Gastroesophageal sphincter (tissue), 4 donors: ENCODE data around the gene CCSER1. TPM values are rescaled to one million over a fixed set of nuclear protein-coding genes. Genes with fewer than 3 reads are reported as not detected.

Source experiments
- ATAC-seq: fragments of 150-250 bp; one replicate; pipeline ENCODE4 v1.9.1; 2016; ENCODE audit warnings: mild to moderate bottlenecking, moderate library complexity
- H3K27ac ChIP-seq, 4 donors: fragments of 200-600 bp; sonication (generic) in 3 of 4; 1 replicate in 3 of 4; 2 replicates in 1 of 4; pipeline ENCODE4 v1.5.1; 2016 to 2019
- H3K27me3 ChIP-seq: fragments of 200-600 bp; sonication (generic); one replicate; pipeline ENCODE4 v1.5.1; 2019
- H3K36me3 ChIP-seq, 2 donors: fragments of 200-600 bp; sonication (generic); one replicate each; pipeline ENCODE4 v1.5.1; 2019; ENCODE audit warnings: control low read depth in 1 of 2
- H3K4me1 ChIP-seq, 3 donors: fragments of 200-600 bp; sonication (generic); 1 replicate in 2 of 3; 2 replicates in 1 of 3; pipeline ENCODE4 v1.5.1; 2016 to 2019; ENCODE audit warnings: control low read depth in 2 of 3
- H3K4me3 ChIP-seq, 2 donors: fragments of 200-600 bp; sonication (generic); one replicate each; pipeline ENCODE4 v1.5.1; 2019; ENCODE audit warnings: mild to moderate bottlenecking in 1 of 2, moderate library complexity in 1 of 2
- H3K9me3 ChIP-seq, 3 donors: fragments of 200-600 bp; sonication (generic); one replicate each; pipeline ENCODE4 v1.5.1; 2017 to 2019; ENCODE audit warnings: control low read depth in 2 of 3
- EP300 ChIP-seq: sonication (generic); formaldehyde crosslinking; IDR thresholded peaks from one replicate; pipeline ENCODE4 v1.6.1; 2017; ENCODE audit warnings: antibody characterized with exemption, mild to moderate bottlenecking
- POLR2A ChIP-seq, 2 donors: fragments of 450-650 bp; IDR thresholded peaks; one replicate each; pipeline ENCODE4 v1.6.1; 2017; ENCODE audit warnings: antibody characterized with exemption in 2 of 2, mild to moderate bottlenecking in 2 of 2, moderate library complexity in 1 of 2
- POLR2AphosphoS5 ChIP-seq: sonication (generic); formaldehyde crosslinking; IDR thresholded peaks from one replicate; pipeline ENCODE4 v1.6.1; 2017; ENCODE audit warnings: antibody characterized with exemption
- WGBS, 2 donors: methylation state at CpG; one replicate each; pipeline ENCODE4 v1.1.5; 2018; ENCODE audit warnings: low coverage in 1 of 2; 5-methylcytosine and 5-hydroxymethylcytosine counted together
- total RNA-seq, 4 donors: library from RNA; depleted of rRNA; stranded (reverse); fragments of >200 nt; gene quantifications; one replicate each; pipeline ENCODE4 v1.1.0, GENCODE V29; 2016
- TF ChIP-seq, protein P1 (sequence below), 4 experiments: fragments of 200-600 bp in 2 of 4; fragments of 450-650 bp in 2 of 4; sonication (generic) in 1 of 4; IDR thresholded peaks; one replicate each; pipeline ENCODE4 v1.5.1; 2017 to 2019; ENCODE audit warnings: antibody characterized with exemption in 4 of 4, mild to moderate bottlenecking in 2 of 4, moderate library complexity in 2 of 4

Gene CCSER1
- total RNA-seq, 4 donors from 2014 or later: 2.4 to 9.3 (median 4.6) TPM

DNA sequence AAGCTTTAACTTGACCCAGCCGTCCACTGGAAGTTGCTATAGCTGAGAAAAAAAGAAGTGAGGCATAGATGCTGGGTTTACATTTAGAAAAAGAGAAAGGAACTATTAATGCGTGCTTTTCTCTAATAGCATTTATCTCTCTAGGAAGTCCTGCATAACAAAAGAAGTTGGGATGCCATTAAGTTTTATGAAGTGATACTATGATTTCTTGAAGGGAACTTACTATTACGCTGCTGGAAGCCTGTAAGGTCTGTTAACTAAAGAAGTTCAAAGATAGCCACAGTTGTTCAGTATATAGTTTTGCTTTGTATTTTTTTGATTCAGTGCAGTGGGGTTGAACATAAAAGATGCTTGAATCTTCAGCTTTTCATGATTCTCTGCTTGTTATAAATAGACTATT, 203.4 kb downstream of the CCSER1 start:
- TF ChIP-seq, protein P1, sequence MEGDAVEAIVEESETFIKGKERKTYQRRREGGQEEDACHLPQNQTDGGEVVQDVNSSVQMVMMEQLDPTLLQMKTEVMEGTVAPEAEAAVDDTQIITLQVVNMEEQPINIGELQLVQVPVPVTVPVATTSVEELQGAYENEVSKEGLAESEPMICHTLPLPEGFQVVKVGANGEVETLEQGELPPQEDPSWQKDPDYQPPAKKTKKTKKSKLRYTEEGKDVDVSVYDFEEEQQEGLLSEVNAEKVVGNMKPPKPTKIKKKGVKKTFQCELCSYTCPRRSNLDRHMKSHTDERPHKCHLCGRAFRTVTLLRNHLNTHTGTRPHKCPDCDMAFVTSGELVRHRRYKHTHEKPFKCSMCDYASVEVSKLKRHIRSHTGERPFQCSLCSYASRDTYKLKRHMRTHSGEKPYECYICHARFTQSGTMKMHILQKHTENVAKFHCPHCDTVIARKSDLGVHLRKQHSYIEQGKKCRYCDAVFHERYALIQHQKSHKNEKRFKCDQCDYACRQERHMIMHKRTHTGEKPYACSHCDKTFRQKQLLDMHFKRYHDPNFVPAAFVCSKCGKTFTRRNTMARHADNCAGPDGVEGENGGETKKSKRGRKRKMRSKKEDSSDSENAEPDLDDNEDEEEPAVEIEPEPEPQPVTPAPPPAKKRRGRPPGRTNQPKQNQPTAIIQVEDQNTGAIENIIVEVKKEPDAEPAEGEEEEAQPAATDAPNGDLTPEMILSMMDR (IDR thresholded peaks at IDR 0.05): no peak
- TF ChIP-seq POLR2A (IDR thresholded peaks at IDR 0.05): no peak
- no peak for TF ChIP-seq EP300
- no peak for TF ChIP-seq POLR2AphosphoS5
- Histone ChIP-seq H3K4me1 (no peaks in the 10 kb centered on the region), H3K4me3 (no peak overlapping the region), H3K27me3 (no peaks in the 10 kb centered on the region), H3K36me3 (no peaks in the 10 kb centered on the region), H3K9me3 (no peaks in the 10 kb centered on the region), H3K27ac (no peak overlapping the region)
- no peak for ATAC-seq
- 58 to 65% methylated on average over 2 to 3 of the region's 3 CpGs for WGBS, 2 donors

DNA sequence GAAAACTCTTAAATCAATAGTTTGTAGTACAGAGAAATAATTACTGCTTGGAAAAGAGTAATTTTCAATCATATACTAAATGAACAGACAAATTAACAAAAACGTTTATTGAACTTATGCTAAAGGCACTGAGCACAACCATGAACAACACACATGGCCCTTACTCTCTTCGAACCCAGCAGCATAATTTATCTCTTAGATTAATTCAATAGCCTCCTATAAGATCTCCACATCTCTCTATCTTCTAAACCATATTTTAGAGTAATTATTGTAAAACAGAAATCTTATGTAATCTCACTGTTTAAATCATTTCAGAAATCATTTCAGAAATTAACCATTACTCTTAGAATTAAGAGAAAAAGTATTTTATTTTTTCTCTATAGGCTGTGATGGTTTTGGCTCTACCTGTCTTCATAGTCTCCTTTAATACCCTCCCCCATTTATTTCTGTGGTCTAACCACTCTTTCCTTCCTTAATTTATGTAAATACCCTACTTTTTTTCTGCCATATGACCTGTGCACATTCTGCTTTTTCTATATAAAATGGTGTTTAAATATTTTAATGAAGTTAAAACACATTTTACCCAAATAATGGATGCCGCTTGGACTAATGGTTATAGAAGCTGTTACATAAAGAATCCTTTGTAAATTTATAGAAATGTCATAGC, 218.5 kb downstream of the CCSER1 start:
- Histone ChIP-seq H3K27ac (no peak overlapping the region), H3K36me3 (no peaks in the 10 kb centered on the region), H3K27me3 (no peaks in the 10 kb centered on the region), H3K9me3 (no peaks in the 10 kb centered on the region), H3K4me3 (no peak overlapping the region), H3K4me1 (no peaks in the 10 kb centered on the region)
- 69 to 86% methylated on average over 3 of the region's 3 CpGs for WGBS, 2 donors
- no peak for TF ChIP-seq POLR2A (IDR thresholded peaks at IDR 0.05)
- TF ChIP-seq EP300: no peak
- TF ChIP-seq, protein P1 (IDR thresholded peaks at IDR 0.05): no peak
- no peak for TF ChIP-seq POLR2AphosphoS5
- ATAC-seq: no peak

DNA sequence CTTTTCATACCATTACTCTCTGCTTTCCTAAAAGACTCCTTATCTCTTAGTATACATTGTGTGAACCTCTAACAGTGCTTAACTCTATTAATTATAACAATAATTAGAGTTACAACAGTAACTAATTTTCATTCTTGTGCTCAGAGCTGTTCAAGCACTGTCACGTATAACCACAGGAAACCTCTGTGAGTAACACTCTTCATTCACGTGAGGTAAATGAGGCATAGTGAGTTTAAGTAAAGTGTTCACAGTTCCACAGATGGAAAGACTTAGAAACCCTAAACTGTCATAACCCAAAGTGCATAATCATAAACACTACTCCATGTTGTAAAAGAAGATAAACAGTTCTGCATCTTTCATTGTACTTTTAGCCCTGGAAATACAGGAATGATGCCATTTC, 222.4 kb downstream of the CCSER1 start:
- H3K27ac ChIP-seq: no peak overlapping the region
- WGBS, 2 donors: 60 to 83% methylated on average over 2 of the region's 2 CpGs
- no peak for TF ChIP-seq EP300
- TF ChIP-seq, protein P1 (IDR thresholded peaks at IDR 0.05): no peak
- TF ChIP-seq POLR2A (IDR thresholded peaks at IDR 0.05): no peak
- TF ChIP-seq POLR2AphosphoS5: no peak
- no peaks in the 10 kb centered on the region for H3K9me3 ChIP-seq
- H3K36me3 ChIP-seq: no peaks in the 10 kb centered on the region
- no peak for ATAC-seq
- no peak overlapping the region for H3K4me3 ChIP-seq
- H3K4me1 ChIP-seq: no peaks in the 10 kb centered on the region
- no peaks in the 10 kb centered on the region for H3K27me3 ChIP-seq

DNA sequence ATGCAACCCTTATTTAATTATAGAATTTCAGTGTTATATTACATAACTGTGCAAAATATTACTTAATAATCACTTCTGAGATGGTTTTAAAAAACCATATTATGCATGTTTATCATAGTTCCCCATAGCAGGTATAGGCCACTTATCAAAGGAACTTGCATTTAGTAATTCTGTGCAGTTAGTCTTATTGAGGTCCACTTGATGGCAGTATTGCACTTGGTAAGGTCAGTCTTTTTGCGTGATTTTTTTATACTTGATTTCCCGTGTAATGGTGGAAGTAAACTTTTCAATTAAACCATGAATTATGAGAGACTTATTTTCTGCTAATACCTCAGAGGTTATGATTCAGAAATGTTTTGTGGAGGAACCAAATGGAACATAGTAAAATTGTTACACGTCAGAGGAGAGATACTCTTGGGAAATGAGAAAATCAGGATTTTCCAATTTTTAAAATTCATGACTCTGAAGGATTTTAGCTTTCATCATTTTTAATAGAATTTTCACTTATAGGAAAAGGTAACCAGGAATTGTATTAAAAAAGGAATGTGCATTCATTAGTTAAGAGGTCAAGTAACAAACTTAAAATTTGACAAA, 230.0 kb downstream of the CCSER1 start:
- Histone ChIP-seq H3K27me3 (no peaks in the 10 kb centered on the region), H3K9me3 (no peaks in the 10 kb centered on the region), H3K36me3 (no peaks in the 10 kb centered on the region), H3K4me1 (no peaks in the 10 kb centered on the region), H3K27ac (no peak overlapping the region), H3K4me3 (no peak overlapping the region)
- WGBS, 2 donors: 19 to 20% methylated on average over 2 to 3 of the region's 3 CpGs
- no peak for ATAC-seq
- no peak for TF ChIP-seq EP300
- no peak for TF ChIP-seq POLR2A (IDR thresholded peaks at IDR 0.05)
- TF ChIP-seq, protein P1 (IDR thresholded peaks at IDR 0.05): peak in 2 of 4 experiments; percentile 15 to 27

DNA sequence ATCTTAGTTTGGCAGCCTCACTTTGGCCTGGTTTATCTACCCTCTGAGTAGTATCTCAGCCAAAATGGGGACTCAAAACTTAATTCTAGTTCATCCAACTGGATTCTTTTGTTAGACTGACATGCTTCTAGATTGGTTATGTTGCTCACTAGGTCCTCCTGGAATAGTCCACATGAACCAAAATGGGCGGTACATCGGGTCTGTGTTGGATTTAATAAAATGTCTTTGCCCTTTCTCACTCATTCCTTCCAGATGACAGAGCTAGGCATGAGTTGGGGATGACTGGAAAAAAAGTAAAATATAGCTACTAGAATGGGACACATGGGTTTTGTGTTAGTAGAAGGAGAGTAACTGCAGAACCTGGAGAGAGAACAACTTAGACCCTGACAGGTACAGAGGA, 247.9 kb downstream of the CCSER1 start:
- H3K9me3 ChIP-seq: no peaks in the 10 kb centered on the region
- WGBS, 2 donors: 79 to 100% methylated on average over 1 to 2 of the region's 2 CpGs
- no peak for ATAC-seq
- H3K4me1 ChIP-seq: no peaks in the 10 kb centered on the region
- H3K36me3 ChIP-seq: no peaks in the 10 kb centered on the region
- H3K4me3 ChIP-seq: no peak overlapping the region
- TF ChIP-seq, protein P1 (IDR thresholded peaks at IDR 0.05): no peak
- no peak overlapping the region for H3K27ac ChIP-seq
- no peaks in the 10 kb centered on the region for H3K27me3 ChIP-seq
